Heart right ventricle (tissue), 16 donors: Measurements from ENCODE around the gene ORC3. TPM values are rescaled to one million over a fixed set of nuclear protein-coding genes. Genes with fewer than 3 reads are reported as not detected.
A peak's percentile ranks its signal among the peaks of the same experiment; 100 is the strongest.

ENCODE experiments used
- ATAC-seq, 8 donors: fragments of 200-7000 bp; cut with Tn5 transposase; one replicate each; pipeline ENCODE4 v1.9.1; 2020; ENCODE audit warnings: mild to moderate bottlenecking in 8 of 8, moderate library complexity in 8 of 8, moderate number of reproducible peaks in 1 of 8
- DNase-seq, 2 donors: peaks; one replicate each; pipeline ENCODE4 v3.0.0-alpha.2; 2020
- H3K27ac ChIP-seq, 10 donors: fragments of 200-600 bp; sonication (generic) in 2 of 10; one replicate each; pipeline versions ENCODE4 v1.5.0 to v1.8.0; 2020 to 2022; ENCODE audit warnings: mild to moderate bottlenecking in 3 of 10
- H3K27me3 ChIP-seq, 7 donors: fragments of 200-600 bp; one replicate each; pipeline ENCODE4 v1.8.0; 2021 to 2022; ENCODE audit warnings: mild to moderate bottlenecking in 2 of 7
- H3K36me3 ChIP-seq, 9 donors: fragments of 200-600 bp; sonication (generic) in 1 of 9; one replicate each; pipeline versions ENCODE4 v1.5.0 to v1.8.0; 2020 to 2022; ENCODE audit warnings: mild to moderate bottlenecking in 2 of 9
- H3K4me1 ChIP-seq, 9 donors: fragments of 200-600 bp; sonication (generic) in 1 of 9; one replicate each; pipeline versions ENCODE4 v1.5.0 to v1.8.0; 2020 to 2022; ENCODE audit warnings: mild to moderate bottlenecking in 4 of 9
- H3K4me3 ChIP-seq, 10 donors: fragments of 200-600 bp; sonication (generic) in 2 of 10; one replicate each; pipeline versions ENCODE4 v1.5.0 to v1.8.0; 2020 to 2022; ENCODE audit warnings: mild to moderate bottlenecking in 7 of 10, moderate library complexity in 2 of 10
- H3K9me3 ChIP-seq, 11 donors: fragments of 200-600 bp in 10 of 11; sonication (generic) in 2 of 11; one replicate each; pipeline versions ENCODE4 v1.5.0 to v1.8.0; 2013 to 2022; ENCODE audit warnings: mild to moderate bottlenecking in 2 of 11, control low read depth in 1 of 11, moderate library complexity in 1 of 11
- WGBS, 2 donors: extraction: QIAGEN DNeasy Blood & Tissue Kit; methylation state at CpG; one replicate each; pipeline ENCODE4 v1.1.7; 2013; ENCODE audit warnings: inconsistent platforms in 1 of 2; 5-methylcytosine and 5-hydroxymethylcytosine counted together
- intact Hi-C, 10 donors: fragments of 100-400 bp; cut with DNase I; formaldehyde crosslinking; loops; one replicate each; pipeline versions ENCODE4 v1.11.1 to v1.14.2; 2022
- polyA plus RNA-seq, 2 donors: library from polyadenylated mRNA; stranded (reverse); fragments of 200-250 nt; gene quantifications; one replicate each; pipeline ENCODE4 v1.2.3, GENCODE V29; 2013
- total RNA-seq, 10 donors: library from RNA; stranded (reverse); fragmentation: NEBNext Ultra II Directional in 3 of 10; extraction: Animal tissue kit (Norgen Biotek cat#: 25700) in 3 of 10; gene quantifications; one replicate each; pipeline versions ENCODE4 v1.2.1 to v1.2.4, GENCODE V29; 2021 to 2023
- TF ChIP-seq, protein P1 (sequence below), 9 donors: fragments of 200-600 bp; sonication (generic) in 2 of 9; IDR thresholded peaks; one replicate each; pipeline versions ENCODE4 v1.5.0 to v1.8.0; 2021 to 2022; ENCODE audit warnings: antibody characterized with exemption in 9 of 9, mild to moderate bottlenecking in 5 of 9, moderate library complexity in 1 of 9
- donor health status: Arrhythmogenic right ventricular cardiomyopathy.
- donor health status: ischemic (EF 13 %, LVEDD 7.1; RV severe dilation, severe dysfunction).
- donor health status: healthy with polysubstance abuse.
- donor health status: DM: no; HTN: yes; CAD: no.
- donor health status: DM: no; HTN: no; CAD: no.
- donor health status: ischemic (EF 25% LVEDD 6.9; RV normal size, moderate dysfunction).
- donor health status: ischemic (EF 25% LVEDD 5.7; RV mildly dilated, moderate dysfunction).
- donor health status: healthy.
- donor health status: DM: yes; HTN: yes; CAD: no.
- donor health status: Ischemic cardiomyopathy.
- donor health status: ischemic (EF 35%, LVEDD 5.7; RV mildly dilated, moderate dysfunction).
- donor health status: nonischemic (EF 11% LVEDD 7.7; RV severe dilation, severe dysfunction).
- donor health status: DM: yes; HTN: yes; CAD: no.
- donor health status: PGD.
- donor health status: ischemic (EF 29% LVEDD 5.4; RV normal size, mild dysfunction).
- donor health status: nonischemic (EF 23%, LVEDD 6.1; RV moderate dilation, normal function).

Gene ORC3
- total and polyA plus RNA-seq, 12 donors, result 15.7 to 28.2 (median 21.8) TPM

DNA sequence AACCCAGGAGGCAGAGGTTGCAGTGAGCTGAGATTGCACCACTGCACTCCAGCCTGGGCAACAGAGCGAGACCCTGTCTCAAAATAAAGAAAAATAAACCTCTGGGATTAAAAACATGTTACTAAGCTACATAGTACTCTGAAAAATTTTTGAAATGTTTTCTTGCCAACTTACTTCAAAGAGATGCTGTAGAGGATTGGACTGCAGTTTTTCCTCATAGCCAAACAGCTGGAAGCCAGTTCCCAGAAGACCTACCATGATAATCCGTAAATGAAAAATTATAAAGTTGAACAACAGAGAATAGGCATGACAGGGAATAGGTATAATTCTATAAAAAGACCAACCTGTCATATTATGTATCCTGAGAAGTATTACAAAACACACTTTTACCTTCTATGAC is 48.2 kb upstream of the ORC3 start:
- peak overlapping the region in 5 of 10 donors; percentile 2 to 67 (median 48) for H3K27ac ChIP-seq
- intact Hi-C loops, result loop anchor here in 1 of 10 donors (5.0 kb wide), 1 partner anchor 46 kb away; the partner anchor contains the start of gene RARS2
- H3K4me3 ChIP-seq, result no peak overlapping the region
- TF ChIP-seq, protein P1, sequence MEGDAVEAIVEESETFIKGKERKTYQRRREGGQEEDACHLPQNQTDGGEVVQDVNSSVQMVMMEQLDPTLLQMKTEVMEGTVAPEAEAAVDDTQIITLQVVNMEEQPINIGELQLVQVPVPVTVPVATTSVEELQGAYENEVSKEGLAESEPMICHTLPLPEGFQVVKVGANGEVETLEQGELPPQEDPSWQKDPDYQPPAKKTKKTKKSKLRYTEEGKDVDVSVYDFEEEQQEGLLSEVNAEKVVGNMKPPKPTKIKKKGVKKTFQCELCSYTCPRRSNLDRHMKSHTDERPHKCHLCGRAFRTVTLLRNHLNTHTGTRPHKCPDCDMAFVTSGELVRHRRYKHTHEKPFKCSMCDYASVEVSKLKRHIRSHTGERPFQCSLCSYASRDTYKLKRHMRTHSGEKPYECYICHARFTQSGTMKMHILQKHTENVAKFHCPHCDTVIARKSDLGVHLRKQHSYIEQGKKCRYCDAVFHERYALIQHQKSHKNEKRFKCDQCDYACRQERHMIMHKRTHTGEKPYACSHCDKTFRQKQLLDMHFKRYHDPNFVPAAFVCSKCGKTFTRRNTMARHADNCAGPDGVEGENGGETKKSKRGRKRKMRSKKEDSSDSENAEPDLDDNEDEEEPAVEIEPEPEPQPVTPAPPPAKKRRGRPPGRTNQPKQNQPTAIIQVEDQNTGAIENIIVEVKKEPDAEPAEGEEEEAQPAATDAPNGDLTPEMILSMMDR (IDR thresholded peaks at IDR 0.05), result no peak
- H3K36me3 ChIP-seq, result peaks cover 0 to 91% (median 0%) of the 10 kb centered on the region in 9 donors
- no peaks in the 10 kb centered on the region for H3K27me3 ChIP-seq
- peaks cover 0 to 20% (median 8%) of the 10 kb centered on the region in 9 donors for H3K4me1 ChIP-seq
- DNase-seq (no peak), ATAC-seq (peak in 4 of 8 donors; percentile 27 to 53 (median 35))
- WGBS, 2 donors, result 60 to 66% methylated on average over 2 of the region's 2 CpGs
- H3K9me3 ChIP-seq, result peaks cover 0 to 10% (median 0%) of the 10 kb centered on the region in 11 donors

DNA sequence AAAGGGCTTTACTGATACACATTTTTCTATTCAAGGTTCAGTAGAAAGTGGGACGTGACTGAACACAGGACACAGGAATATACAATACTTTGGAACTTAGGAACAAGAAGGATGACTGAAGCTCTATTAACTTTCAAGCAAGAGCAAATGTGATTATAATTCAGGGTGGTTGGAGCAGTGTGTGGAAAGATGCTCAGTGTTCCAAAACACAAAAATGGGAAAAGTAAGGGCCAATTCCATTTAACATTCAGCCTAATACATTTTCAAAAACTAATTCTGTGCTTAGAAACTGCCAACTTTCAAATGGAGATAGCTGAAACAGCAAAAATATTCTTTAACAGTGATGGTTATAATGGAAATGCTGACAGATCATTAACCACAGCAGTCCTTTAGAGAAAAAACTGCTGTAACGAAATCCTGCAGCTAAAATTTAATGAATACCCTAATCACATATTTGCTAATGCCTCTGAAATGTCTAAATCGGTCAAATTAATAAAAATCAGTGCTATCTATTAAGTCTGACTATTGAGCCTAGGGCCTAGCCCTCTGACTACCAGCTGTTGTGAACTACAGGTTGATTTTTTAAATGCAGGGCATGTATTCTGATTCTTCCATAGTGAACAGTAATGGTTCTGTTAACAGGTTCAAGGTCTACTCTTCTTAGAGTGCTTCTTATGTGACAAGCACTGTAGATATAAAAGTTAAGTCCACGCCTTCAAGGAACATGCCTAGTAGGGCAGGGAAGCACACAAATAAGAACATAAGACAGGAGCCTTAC is 46.0 kb upstream of the ORC3 start:
- ATAC-seq, result no peak
- no peak overlapping the region for H3K4me3 ChIP-seq
- H3K36me3 ChIP-seq, result peaks cover 0 to 94% (median 11%) of the 10 kb centered on the region in 9 donors
- H3K9me3 ChIP-seq, result peaks cover 0 to 10% (median 0%) of the 10 kb centered on the region in 11 donors
- H3K27me3 ChIP-seq, result no peaks in the 10 kb centered on the region
- WGBS, 2 donors, result 94% methylated on average over 4 of the region's 4 CpGs
- H3K27ac ChIP-seq, result peak overlapping the region in 1 of 10 donors; percentile 1
- peaks cover 0 to 20% (median 8%) of the 10 kb centered on the region in 9 donors for H3K4me1 ChIP-seq
- TF ChIP-seq, protein P1 (IDR thresholded peaks at IDR 0.05), result no peak
- intact Hi-C loops, result loop anchor here in 1 of 10 donors (5.0 kb wide), 1 partner anchor 43 kb away; the partner anchor contains the start of gene RARS2
- no peak for DNase-seq

DNA sequence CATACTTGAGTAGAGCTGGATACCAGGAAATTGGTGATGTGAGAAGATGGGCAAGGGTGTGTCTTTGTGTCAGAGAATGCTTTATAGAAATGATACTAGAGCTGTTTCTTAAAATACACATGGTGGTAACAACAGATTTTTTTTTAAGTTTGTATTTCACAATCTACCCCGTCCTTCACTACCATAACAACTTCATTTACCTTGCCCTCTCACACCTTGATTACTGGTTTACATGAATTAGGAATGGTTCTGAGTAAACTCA is 45.5 kb upstream of the ORC3 start:
- ATAC-seq, result no peak
- 90 to 93% methylated on average over 1 of the region's 1 CpG for WGBS, 2 donors
- no peak for DNase-seq
- Histone ChIP-seq H3K27me3 (no peaks in the 10 kb centered on the region), H3K4me1 (peaks cover 0 to 20% (median 8%) of the 10 kb centered on the region in 9 donors), H3K36me3 (peaks cover 0 to 94% (median 11%) of the 10 kb centered on the region in 9 donors), H3K9me3 (peaks cover 0 to 7% (median 0%) of the 10 kb centered on the region in 11 donors), H3K4me3 (no peak overlapping the region), H3K27ac (no peak overlapping the region)
- intact Hi-C loops, result loop anchor here in 1 of 10 donors (5.0 kb wide), 1 partner anchor 43 kb away; the partner anchor contains the start of gene RARS2
- TF ChIP-seq, protein P1 (IDR thresholded peaks at IDR 0.05), result no peak

DNA sequence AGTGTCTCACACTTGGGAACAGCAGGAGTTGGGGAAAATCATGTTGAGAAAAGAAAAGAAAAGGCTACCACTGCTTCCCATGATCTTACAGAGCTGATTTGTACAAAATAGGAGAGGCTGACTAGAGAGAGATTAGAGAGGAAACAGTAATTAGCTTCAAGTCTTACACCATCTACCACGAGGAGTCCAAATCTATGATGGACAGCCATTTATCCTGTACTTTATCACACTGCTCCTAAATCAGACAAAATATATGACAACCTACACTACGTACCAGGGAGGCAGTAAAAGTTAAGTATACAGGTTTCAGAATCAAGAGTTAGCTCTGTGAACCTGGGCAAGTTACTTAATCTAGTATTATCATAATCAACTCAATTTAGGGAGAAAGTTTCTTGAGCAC is 38.1 kb upstream of the ORC3 start:
- 72 to 75% methylated on average over 2 of the region's 2 CpGs for WGBS, 2 donors
- intact Hi-C loops, result no loop called here
- no peak for ATAC-seq

More for the DNA sequence above, 38.1 kb upstream of the ORC3 start:
- H3K27ac ChIP-seq, result no peak overlapping the region
- no peaks in the 10 kb centered on the region for H3K9me3 ChIP-seq
- no peaks in the 10 kb centered on the region for H3K27me3 ChIP-seq
- H3K4me1 ChIP-seq, result no peaks in the 10 kb centered on the region
- H3K36me3 ChIP-seq, result peaks cover 0 to 97% (median 16%) of the 10 kb centered on the region in 9 donors
- H3K4me3 ChIP-seq, result no peak overlapping the region
- TF ChIP-seq, protein P1 (IDR thresholded peaks at IDR 0.05), result no peak
- DNase-seq, result no peak
